ENCODE results near the gene CPSF3.

Gene CPSF3

DNA sequence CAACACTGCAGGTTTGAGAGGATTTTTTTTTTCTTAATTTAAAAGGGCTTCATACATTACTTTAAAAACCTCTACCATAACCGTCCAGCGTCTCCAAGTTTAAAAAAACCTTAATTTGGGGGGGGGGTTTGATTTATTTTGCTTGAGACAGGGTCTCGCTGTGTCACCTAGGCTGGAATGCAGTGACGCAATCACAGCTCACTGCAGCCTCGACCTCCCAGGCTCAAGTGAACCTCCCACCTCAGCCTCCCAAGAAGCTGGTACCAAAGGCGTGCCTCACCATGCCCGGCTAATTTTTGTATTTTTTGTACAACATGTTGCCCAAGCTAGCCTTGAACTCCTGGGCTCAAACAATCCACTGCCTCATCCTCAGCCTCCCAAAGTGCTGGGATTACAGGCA lies 95.3 kb downstream of the CPSF3 start:
- ChIA-PET POLR2A (no interaction called here), CTCF (no interaction called here)
- DNase-seq (ENCODE audit: extremely low spot score), result no peak
- TF ChIP-seq LEF1 (IDR thresholded peaks at IDR 0.05; ENCODE audit: borderline replicate concordance) (no peak), SP1 (IDR thresholded peaks at IDR 0.05) (no peak), CTBP1 (IDR thresholded peaks at IDR 0.05; ENCODE audit: borderline replicate concordance) (no peak), ARNT (IDR thresholded peaks at IDR 0.05) (no peak), FOXM1 (IDR thresholded peaks at IDR 0.05; ENCODE audit: borderline replicate concordance) (no peak), HDGF (IDR thresholded peaks at IDR 0.05; ENCODE audit: borderline replicate concordance) (no peak), FOXK2 (IDR thresholded peaks at IDR 0.05) (no peak), SUZ12 (IDR thresholded peaks at IDR 0.05) (no peak), L3MBTL2 (conservative IDR thresholded peaks at IDR 0.05) (no peak), ELF4 (IDR thresholded peaks at IDR 0.05) (no peak), TARDBP (IDR thresholded peaks at IDR 0.05) (no peak), FOXA1 (IDR thresholded peaks at IDR 0.05) (no peak)
- TF ChIP-seq, protein P1, sequence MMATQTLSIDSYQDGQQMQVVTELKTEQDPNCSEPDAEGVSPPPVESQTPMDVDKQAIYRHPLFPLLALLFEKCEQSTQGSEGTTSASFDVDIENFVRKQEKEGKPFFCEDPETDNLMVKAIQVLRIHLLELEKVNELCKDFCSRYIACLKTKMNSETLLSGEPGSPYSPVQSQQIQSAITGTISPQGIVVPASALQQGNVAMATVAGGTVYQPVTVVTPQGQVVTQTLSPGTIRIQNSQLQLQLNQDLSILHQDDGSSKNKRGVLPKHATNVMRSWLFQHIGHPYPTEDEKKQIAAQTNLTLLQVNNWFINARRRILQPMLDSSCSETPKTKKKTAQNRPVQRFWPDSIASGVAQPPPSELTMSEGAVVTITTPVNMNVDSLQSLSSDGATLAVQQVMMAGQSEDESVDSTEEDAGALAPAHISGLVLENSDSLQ (IDR thresholded peaks at IDR 0.05), result no peak

DNA sequence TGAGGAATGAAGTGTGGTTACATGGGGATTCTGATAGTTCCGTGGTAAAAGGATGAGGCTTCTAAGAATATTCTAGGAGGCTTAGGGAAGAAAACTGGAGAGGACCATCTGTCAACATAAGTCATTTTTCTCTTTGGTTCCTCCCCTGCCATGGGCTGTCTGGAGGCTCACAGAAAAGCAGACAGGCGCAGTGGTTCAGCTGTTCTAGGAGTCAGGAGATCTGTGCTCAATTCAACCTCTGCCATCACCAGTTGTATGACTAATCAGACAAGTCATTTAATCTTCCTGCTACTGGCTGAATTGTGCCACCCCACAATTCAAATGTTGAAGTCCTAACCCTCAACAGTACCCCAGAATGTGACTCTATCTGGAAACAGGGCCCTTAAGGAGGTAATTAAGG lies 95.8 kb downstream of the CPSF3 start:
- ChIA-PET POLR2A (no interaction called here), CTCF (no interaction called here)
- no peak for TF ChIP-seq L3MBTL2 (conservative IDR thresholded peaks at IDR 0.05)
- no peak for TF ChIP-seq ELF4 (IDR thresholded peaks at IDR 0.05)
- no peak for DNase-seq (ENCODE audit: extremely low spot score)

Measured in HEK293T (cell line).